Measurements from ENCODE around the gene GABBR2.
"Not testable (repeated sequence)": the region's sequence is repeated elsewhere in the genome, so short reads cannot be mapped to it uniquely, and the experiment has no call there.

GABBR2 gene

GRCh38 chr9:98515506-98516204 lies 193.1 kb downstream of the GABBR2 start:
- Mint-ChIP-seq H3K27me3 (peaks cover 4% of the 10 kb centered on the region), H3K27ac (no peak overlapping the region)

GRCh38 chr9:98514841-98515240 lies 193.9 kb downstream of the GABBR2 start:
- Mint-ChIP-seq H3K27ac (no peak overlapping the region), H3K27me3 (peaks cover under 1% of the 10 kb centered on the region), H3K4me1 (ENCODE audit: low read depth) (no peaks in the 10 kb centered on the region), H3K36me3 (ENCODE audit: low read depth) (no peaks in the 10 kb centered on the region), H3K9me3 (no peaks in the 10 kb centered on the region), H3K4me3 (no peak overlapping the region)

More at GRCh38 chr9:98515506-98516204, 193.1 kb downstream of the GABBR2 start:
- no peaks in the 10 kb centered on the region for H3K9me3 Mint-ChIP-seq
- H3K4me1 Mint-ChIP-seq (ENCODE audit: low read depth), result no peaks in the 10 kb centered on the region
- H3K4me3 Mint-ChIP-seq, result no peak overlapping the region
- H3K36me3 Mint-ChIP-seq (ENCODE audit: low read depth), result no peaks in the 10 kb centered on the region

DNA sequence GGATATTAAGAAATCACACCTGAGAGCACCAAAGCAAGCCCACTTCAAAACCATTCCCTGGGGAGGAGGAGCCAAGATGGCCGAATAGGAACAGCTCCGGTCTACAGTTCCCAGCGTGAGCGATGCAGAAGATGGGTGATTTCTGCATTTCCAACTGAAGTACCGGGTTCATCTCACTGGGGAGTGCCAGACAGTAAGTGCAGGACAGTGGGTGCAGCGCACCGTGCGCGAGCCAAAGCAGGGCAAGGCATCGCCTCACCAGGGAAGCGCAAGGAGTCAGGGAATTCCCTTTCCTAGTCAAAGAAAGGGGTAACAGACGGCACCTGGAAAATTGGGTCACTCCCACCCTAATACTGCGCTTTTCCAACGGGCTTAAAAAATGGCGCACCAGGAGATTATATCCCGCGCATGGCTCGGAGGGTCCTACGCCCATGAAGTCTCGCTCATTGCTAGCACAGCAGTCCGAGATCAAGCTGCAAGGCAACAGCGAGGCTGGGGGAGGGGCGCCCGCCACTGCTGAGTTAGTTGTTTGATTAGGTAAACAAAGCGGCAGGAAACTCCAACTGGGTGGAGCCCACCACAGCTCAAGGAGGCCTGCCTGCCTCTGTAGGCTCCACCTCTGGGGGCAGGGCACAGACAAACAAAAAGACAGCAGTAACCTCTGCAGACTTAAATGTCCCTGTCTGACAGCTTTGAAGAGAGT lies 200.4 kb downstream of the GABBR2 start:
- not testable (repeated sequence) for H3K9me3 Mint-ChIP-seq; H3K36me3 Mint-ChIP-seq (ENCODE audit: low read depth); H3K4me3 Mint-ChIP-seq; H3K4me1 Mint-ChIP-seq (ENCODE audit: low read depth); H3K27ac Mint-ChIP-seq
- H3K27me3 Mint-ChIP-seq, result peaks cover 22% of the 10 kb centered on the region

DNA sequence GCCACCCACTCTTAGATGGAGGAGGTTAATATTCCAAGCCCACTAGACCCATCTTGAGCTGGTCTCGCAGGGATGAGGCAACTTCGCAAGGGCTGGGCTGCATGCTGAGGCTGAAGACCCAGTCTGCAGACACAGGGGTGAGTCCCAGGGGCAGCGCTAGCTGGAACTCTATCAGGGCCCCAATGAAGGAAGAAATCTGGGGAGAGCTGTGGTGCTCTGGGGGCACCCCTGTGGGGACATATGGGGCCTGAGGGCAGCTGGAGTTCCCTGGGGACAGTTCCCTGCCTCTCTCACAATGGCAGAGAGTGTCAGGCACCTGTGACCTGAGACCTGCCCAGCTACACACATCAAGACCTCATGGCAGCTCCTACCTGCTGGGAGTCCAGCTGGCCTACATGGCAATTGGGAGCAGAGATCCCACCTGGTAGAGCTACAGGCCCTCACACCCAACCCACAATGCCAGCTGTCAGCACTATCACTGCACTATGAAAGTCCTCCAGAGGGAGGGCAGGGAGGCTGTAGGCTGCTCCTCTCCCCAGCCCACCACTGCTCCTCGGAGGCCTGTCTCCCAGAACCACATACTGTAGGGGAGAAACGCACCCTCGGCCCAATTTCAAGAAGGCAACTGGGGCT lies 202.2 kb downstream of the GABBR2 start:
- H3K4me3 Mint-ChIP-seq, result no peak overlapping the region
- H3K27ac Mint-ChIP-seq, result no peak overlapping the region
- H3K9me3 Mint-ChIP-seq, result no peaks in the 10 kb centered on the region
- no peaks in the 10 kb centered on the region for H3K36me3 Mint-ChIP-seq (ENCODE audit: low read depth)
- peaks cover 22% of the 10 kb centered on the region for H3K27me3 Mint-ChIP-seq
- no peaks in the 10 kb centered on the region for H3K4me1 Mint-ChIP-seq (ENCODE audit: low read depth)

GRCh38 chr9:98504298-98505282 lies 204.1 kb downstream of the GABBR2 start:
- H3K4me1 Mint-ChIP-seq (ENCODE audit: low read depth), result no peaks in the 10 kb centered on the region

GRCh38 chr9:98503867-98504266 lies 204.9 kb downstream of the GABBR2 start:
- Mint-ChIP-seq H3K9me3 (no peaks in the 10 kb centered on the region), H3K4me3 (no peak overlapping the region), H3K4me1 (ENCODE audit: low read depth) (no peaks in the 10 kb centered on the region), H3K27me3 (peaks cover 20% of the 10 kb centered on the region), H3K36me3 (ENCODE audit: low read depth) (no peaks in the 10 kb centered on the region), H3K27ac (no peak overlapping the region)

More at GRCh38 chr9:98504298-98505282, 204.1 kb downstream of the GABBR2 start:
- Mint-ChIP-seq H3K36me3 (ENCODE audit: low read depth) (no peaks in the 10 kb centered on the region), H3K27ac (no peak overlapping the region), H3K4me3 (no peak overlapping the region), H3K27me3 (peaks cover 23% of the 10 kb centered on the region), H3K9me3 (no peaks in the 10 kb centered on the region)

DNA sequence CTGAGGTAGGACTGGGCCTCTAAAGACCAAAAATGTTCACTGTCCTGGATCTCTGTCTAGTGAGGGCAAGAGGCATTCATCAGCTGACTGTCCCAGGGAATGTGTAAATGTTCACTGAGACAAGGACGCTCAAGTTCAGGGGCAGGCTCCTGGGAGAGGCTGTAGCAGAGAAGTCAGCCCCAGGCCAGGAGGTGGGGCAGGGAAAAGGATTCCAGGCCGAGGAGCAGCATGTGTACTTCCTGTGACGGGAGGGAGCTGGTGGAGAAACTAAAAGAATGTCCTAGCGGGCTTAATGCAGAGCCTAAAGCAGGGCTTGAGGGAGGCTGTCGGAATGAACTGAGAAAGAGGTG lies 205.8 kb downstream of the GABBR2 start:
- Mint-ChIP-seq H3K27me3 (peaks cover 19% of the 10 kb centered on the region), H3K36me3 (ENCODE audit: low read depth) (no peaks in the 10 kb centered on the region), H3K9me3 (no peaks in the 10 kb centered on the region), H3K27ac (no peak overlapping the region), H3K4me1 (ENCODE audit: low read depth) (no peaks in the 10 kb centered on the region), H3K4me3 (no peak overlapping the region)

- H3K27ac Mint-ChIP-seq, result no peak overlapping the region
- H3K27me3 Mint-ChIP-seq, result peaks cover 16% of the 10 kb centered on the region
- H3K9me3 Mint-ChIP-seq, result no peaks in the 10 kb centered on the region
- H3K36me3 Mint-ChIP-seq (ENCODE audit: low read depth), result no peaks in the 10 kb centered on the region
- H3K4me1 Mint-ChIP-seq (ENCODE audit: low read depth), result no peaks in the 10 kb centered on the region
- no peak overlapping the region for H3K4me3 Mint-ChIP-seq
These were observed 206.3 kb downstream of the GABBR2 start for GRCh38 chr9:98502311-98502975.

GRCh38 chr9:98501819-98502218 lies 206.9 kb downstream of the GABBR2 start:
- Mint-ChIP-seq H3K4me1 (ENCODE audit: low read depth) (no peaks in the 10 kb centered on the region), H3K27ac (no peak overlapping the region), H3K4me3 (no peak overlapping the region), H3K9me3 (no peaks in the 10 kb centered on the region), H3K36me3 (ENCODE audit: low read depth) (no peaks in the 10 kb centered on the region), H3K27me3 (peaks cover 16% of the 10 kb centered on the region)

DNA sequence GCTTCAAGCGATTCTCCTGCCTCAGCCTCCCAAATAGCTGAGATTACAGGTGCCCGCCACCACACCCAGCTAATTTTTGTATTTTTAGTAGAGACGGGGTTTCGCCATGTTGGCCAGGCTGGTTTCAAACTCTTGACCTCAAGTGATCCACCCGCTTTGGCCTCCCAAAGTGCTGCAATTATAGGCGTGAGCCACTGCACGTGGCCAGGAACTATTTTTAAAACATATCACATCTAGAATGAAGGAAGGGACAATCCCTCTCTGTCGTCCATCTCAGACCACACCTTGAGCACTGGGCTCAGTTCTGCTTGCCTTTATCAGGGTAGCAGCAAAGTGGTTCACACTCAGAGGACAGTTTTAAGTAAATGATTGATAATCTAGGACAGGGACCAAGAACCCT lies 207.5 kb downstream of the GABBR2 start:
- not testable (repeated sequence) for H3K4me3 Mint-ChIP-seq; H3K27ac Mint-ChIP-seq; H3K36me3 Mint-ChIP-seq (ENCODE audit: low read depth); H3K9me3 Mint-ChIP-seq; H3K4me1 Mint-ChIP-seq (ENCODE audit: low read depth)
- H3K27me3 Mint-ChIP-seq, result peaks cover 16% of the 10 kb centered on the region

DNA sequence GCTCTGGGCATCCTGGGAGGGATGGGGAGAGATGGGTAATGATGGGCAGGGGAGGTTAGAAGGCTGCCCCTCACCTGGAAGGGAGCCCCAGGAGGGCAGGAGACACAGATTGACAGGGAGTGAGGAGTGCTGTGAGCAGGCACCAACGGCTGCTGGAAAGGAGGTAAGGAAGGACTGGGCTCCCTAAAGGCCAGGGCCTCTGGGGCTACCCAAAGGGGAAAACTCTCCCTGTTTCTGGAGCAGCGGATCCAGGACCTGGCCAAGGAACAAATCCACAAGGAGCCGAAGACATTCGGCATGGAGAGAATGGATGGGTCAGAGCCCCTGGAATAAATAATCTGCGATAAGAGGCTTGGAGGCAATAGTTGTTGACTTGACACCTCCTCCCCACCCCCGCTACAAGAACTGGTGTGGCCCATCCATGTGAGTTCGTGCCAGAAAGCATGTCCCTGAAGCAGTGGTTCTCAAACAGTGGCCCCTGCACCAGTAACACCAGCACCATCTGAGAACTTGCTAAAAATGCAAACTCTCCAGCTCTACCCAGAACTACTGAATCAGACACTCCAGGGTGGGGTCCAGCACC lies 208.3 kb downstream of the GABBR2 start:
- no peak overlapping the region for H3K27ac Mint-ChIP-seq
- no peaks in the 10 kb centered on the region for H3K9me3 Mint-ChIP-seq
- H3K27me3 Mint-ChIP-seq, result peaks cover 14% of the 10 kb centered on the region
- no peak overlapping the region for H3K4me3 Mint-ChIP-seq
- no peaks in the 10 kb centered on the region for H3K36me3 Mint-ChIP-seq (ENCODE audit: low read depth)
- H3K4me1 Mint-ChIP-seq (ENCODE audit: low read depth), result no peaks in the 10 kb centered on the region

GRCh38 chr9:98495530-98495929 lies 213.2 kb downstream of the GABBR2 start:
- no peak overlapping the region for H3K27ac Mint-ChIP-seq
- peaks cover 6% of the 10 kb centered on the region for H3K9me3 Mint-ChIP-seq
- H3K4me1 Mint-ChIP-seq (ENCODE audit: low read depth), result no peaks in the 10 kb centered on the region
- H3K4me3 Mint-ChIP-seq, result no peak overlapping the region
- peaks cover 23% of the 10 kb centered on the region for H3K27me3 Mint-ChIP-seq
- H3K36me3 Mint-ChIP-seq (ENCODE audit: low read depth), result no peaks in the 10 kb centered on the region

DNA sequence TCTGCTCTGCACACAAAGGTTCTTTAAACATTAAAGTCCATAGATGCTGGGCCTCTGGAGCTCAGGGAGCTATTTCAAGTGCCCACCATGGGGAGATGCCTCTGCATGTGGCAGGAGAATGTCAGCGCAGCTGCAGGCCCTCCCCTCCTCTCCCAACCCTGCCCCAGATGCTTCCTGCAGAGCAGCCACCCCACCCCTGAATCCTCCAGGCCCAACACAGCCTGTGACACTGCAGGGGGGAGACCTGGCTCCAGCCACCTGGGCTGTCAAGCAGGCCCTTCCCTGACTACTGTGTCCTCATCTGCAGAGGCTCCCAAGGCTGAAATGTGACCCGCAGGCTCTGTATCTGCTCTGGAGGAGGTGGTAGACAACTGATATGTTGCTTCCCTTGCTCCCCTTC lies 213.9 kb downstream of the GABBR2 start:
- H3K4me1 Mint-ChIP-seq (ENCODE audit: low read depth), result no peaks in the 10 kb centered on the region
- H3K27ac Mint-ChIP-seq, result no peak overlapping the region
- H3K9me3 Mint-ChIP-seq, result peaks cover 6% of the 10 kb centered on the region
- H3K36me3 Mint-ChIP-seq (ENCODE audit: low read depth), result no peaks in the 10 kb centered on the region
- H3K4me3 Mint-ChIP-seq, result no peak overlapping the region
- H3K27me3 Mint-ChIP-seq, result peaks cover 20% of the 10 kb centered on the region

DNA sequence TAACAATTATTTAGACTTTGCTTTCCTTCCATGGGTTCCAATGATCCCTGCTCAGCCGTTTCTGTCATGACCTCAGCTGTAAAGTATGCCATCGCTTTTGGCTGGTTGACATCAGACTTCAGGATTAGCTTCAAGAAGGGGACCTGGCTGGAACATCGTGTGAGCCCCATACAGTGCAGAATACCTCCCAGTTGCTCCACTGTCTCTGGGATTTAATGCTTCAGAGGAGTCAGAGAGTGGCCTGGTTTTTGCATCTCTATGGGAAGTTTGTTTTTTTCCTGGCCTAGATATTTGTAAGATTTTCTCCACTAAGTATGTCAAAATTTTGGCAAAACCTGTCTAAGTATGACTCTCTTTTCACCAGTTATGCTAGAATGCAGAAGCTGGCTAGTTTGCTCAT lies 216.9 kb downstream of the GABBR2 start:
- Mint-ChIP-seq H3K36me3 (ENCODE audit: low read depth) (no peaks in the 10 kb centered on the region), H3K27me3 (peaks cover 20% of the 10 kb centered on the region), H3K9me3 (peaks cover 6% of the 10 kb centered on the region), H3K4me3 (no peak overlapping the region), H3K4me1 (ENCODE audit: low read depth) (no peaks in the 10 kb centered on the region), H3K27ac (no peak overlapping the region)

All from stimulated activated naive CD8-positive, alpha-beta T cell treated with anti-CD3 and anti-CD28 coated beads, Interleukin-15, Interleukin-2, amounts not matched to agents 100 ng/mL and 50 ng/mL, for 24 hours (primary cell).